Measurements from ENCODE around the gene TEDC1. TPM values are rescaled to one million over a fixed set of nuclear protein-coding genes. Genes with fewer than 3 reads are reported as not detected.

TEDC1 gene
- total RNA-seq, 1 donor = 5.1 TPM

GRCh38 chr14:105478398-105479251, 12.4 kb upstream of the TEDC1 start:
- Histone ChIP-seq H3K36me3 (ENCODE audit: insufficient read depth, low read length) (no peaks in the 10 kb centered on the region), H3K9me3 (ENCODE audit: low read depth, low read length) (no peaks in the 10 kb centered on the region), H3K79me2 (ENCODE audit: insufficient read depth, low read length) (peaks cover 4% of the 10 kb centered on the region), H2AFZ (ENCODE audit: low read length) (no peak overlapping the region), H3K4me3 (ENCODE audit: insufficient read depth, low read length) (no peak overlapping the region), H3K4me2 (ENCODE audit: insufficient read depth, low read length) (no peak overlapping the region), H3K27me3 (ENCODE audit: insufficient read depth, low read length) (no peaks in the 10 kb centered on the region), H3K27ac (ENCODE audit: low read depth, low read length) (no peak overlapping the region), H3K4me1 (ENCODE audit: insufficient read depth, low read length) (peaks cover 41% of the 10 kb centered on the region), H4K20me1 (ENCODE audit: insufficient read depth, low read length) (peaks cover 4% of the 10 kb centered on the region)
- TF ChIP-seq CTCF (IDR thresholded peaks at IDR 0.05; ENCODE audit: extremely low read depth, low read depth, low read length) = no peak
- DNase-seq (ENCODE audit: insufficient read length, low spot score, missing footprints) = no peak

- no peak for DNase-seq (ENCODE audit: insufficient read length, low spot score, missing footprints)
- H2AFZ ChIP-seq (ENCODE audit: low read length) = no peak overlapping the region
These were observed 11.5 kb upstream of the TEDC1 start for GRCh38 chr14:105479431-105480158.

GRCh38 chr14:105480199-105480746, 10.8 kb upstream of the TEDC1 start:
- Histone ChIP-seq H3K79me2 (ENCODE audit: insufficient read depth, low read length) (peaks cover 4% of the 10 kb centered on the region), H3K4me3 (ENCODE audit: insufficient read depth, low read length) (no peak overlapping the region), H3K27ac (ENCODE audit: low read depth, low read length) (peak overlapping the region; percentile 99), H3K9me3 (ENCODE audit: low read depth, low read length) (no peaks in the 10 kb centered on the region), H3K4me1 (ENCODE audit: insufficient read depth, low read length) (peaks cover 36% of the 10 kb centered on the region), H3K36me3 (ENCODE audit: insufficient read depth, low read length) (no peaks in the 10 kb centered on the region), H4K20me1 (ENCODE audit: insufficient read depth, low read length) (peaks cover 3% of the 10 kb centered on the region), H2AFZ (ENCODE audit: low read length) (no peak overlapping the region), H3K27me3 (ENCODE audit: insufficient read depth, low read length) (no peaks in the 10 kb centered on the region), H3K4me2 (ENCODE audit: insufficient read depth, low read length) (peak overlapping the region; percentile 94)
- no peak for TF ChIP-seq CTCF (IDR thresholded peaks at IDR 0.05; ENCODE audit: extremely low read depth, low read depth, low read length)
- DNase-seq (ENCODE audit: insufficient read length, low spot score, missing footprints) = no peak

More at GRCh38 chr14:105479431-105480158, 11.5 kb upstream of the TEDC1 start:
- peaks cover 3% of the 10 kb centered on the region for H4K20me1 ChIP-seq (ENCODE audit: insufficient read depth, low read length)
- no peak overlapping the region for H3K4me3 ChIP-seq (ENCODE audit: insufficient read depth, low read length)
- H3K79me2 ChIP-seq (ENCODE audit: insufficient read depth, low read length) = peaks cover 4% of the 10 kb centered on the region
- H3K36me3 ChIP-seq (ENCODE audit: insufficient read depth, low read length) = no peaks in the 10 kb centered on the region
- no peak for TF ChIP-seq CTCF (IDR thresholded peaks at IDR 0.05; ENCODE audit: extremely low read depth, low read depth, low read length)
- H3K4me2 ChIP-seq (ENCODE audit: insufficient read depth, low read length) = no peak overlapping the region
- no peak overlapping the region for H3K27ac ChIP-seq (ENCODE audit: low read depth, low read length)
- no peaks in the 10 kb centered on the region for H3K9me3 ChIP-seq (ENCODE audit: low read depth, low read length)
- peaks cover 37% of the 10 kb centered on the region for H3K4me1 ChIP-seq (ENCODE audit: insufficient read depth, low read length)
- no peaks in the 10 kb centered on the region for H3K27me3 ChIP-seq (ENCODE audit: insufficient read depth, low read length)

Data from osteoblast (primary cell).